ENCODE results near the gene BACE1-AS.

DNA sequence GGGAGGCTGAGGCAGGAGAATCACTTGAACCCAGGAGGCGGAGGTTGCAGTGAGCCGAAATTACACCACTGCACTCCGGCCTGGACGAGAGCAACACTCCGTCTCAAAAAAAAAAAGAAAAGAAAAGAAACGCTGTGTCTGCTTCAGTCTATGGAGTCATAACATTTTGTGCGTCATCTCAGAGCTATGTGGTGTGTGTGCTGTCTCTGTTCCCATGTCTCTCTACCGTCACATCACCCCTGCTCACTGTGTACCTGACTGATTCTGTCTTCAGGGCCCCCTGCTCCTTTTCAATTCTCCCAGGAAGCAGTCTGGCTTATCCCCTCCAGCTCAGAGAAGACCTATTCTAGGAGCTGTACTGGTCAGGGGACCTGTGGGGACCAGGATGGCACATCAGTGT, 7.0 kb downstream of the BACE1-AS start:
- TF ChIP-seq, protein P1, sequence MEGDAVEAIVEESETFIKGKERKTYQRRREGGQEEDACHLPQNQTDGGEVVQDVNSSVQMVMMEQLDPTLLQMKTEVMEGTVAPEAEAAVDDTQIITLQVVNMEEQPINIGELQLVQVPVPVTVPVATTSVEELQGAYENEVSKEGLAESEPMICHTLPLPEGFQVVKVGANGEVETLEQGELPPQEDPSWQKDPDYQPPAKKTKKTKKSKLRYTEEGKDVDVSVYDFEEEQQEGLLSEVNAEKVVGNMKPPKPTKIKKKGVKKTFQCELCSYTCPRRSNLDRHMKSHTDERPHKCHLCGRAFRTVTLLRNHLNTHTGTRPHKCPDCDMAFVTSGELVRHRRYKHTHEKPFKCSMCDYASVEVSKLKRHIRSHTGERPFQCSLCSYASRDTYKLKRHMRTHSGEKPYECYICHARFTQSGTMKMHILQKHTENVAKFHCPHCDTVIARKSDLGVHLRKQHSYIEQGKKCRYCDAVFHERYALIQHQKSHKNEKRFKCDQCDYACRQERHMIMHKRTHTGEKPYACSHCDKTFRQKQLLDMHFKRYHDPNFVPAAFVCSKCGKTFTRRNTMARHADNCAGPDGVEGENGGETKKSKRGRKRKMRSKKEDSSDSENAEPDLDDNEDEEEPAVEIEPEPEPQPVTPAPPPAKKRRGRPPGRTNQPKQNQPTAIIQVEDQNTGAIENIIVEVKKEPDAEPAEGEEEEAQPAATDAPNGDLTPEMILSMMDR (conservative IDR thresholded peaks at IDR 0.05 in 1 of 2, IDR thresholded peaks at IDR 0.05 in 1 of 2; ENCODE audit: low read depth in 1 of 2, low read length in 2 of 2): no peak
- TF ChIP-seq EZH2 (IDR thresholded peaks at IDR 0.05; ENCODE audit: low read length, missing control alignments): no peak
